Measurements from ENCODE around the gene NEO1.
A peak's percentile ranks its signal among the peaks of the same experiment; 100 is the strongest.
"Not testable (repeated sequence)": the region's sequence is repeated elsewhere in the genome, so short reads cannot be mapped to it uniquely, and the experiment has no call there.

NEO1 gene

GRCh38 chr15:73143763-73144155, 91.5 kb downstream of the NEO1 start:
- DNase-seq, result no peak

GRCh38 chr15:73146419-73146818, 94.2 kb downstream of the NEO1 start:
- no peak for DNase-seq

- DNase-seq, result no peak
Measured at GRCh38 chr15:73150831-73151230, 98.6 kb downstream of the NEO1 start.

GRCh38 chr15:73153024-73153423, 100.8 kb downstream of the NEO1 start:
- no peak for DNase-seq

GRCh38 chr15:73153447-73153846, 101.2 kb downstream of the NEO1 start:
- DNase-seq, result no peak

GRCh38 chr15:73156431-73157191, 104.3 kb downstream of the NEO1 start:
- no peak for DNase-seq

GRCh38 chr15:73161546-73161945, 109.3 kb downstream of the NEO1 start:
- DNase-seq, result no peak

GRCh38 chr15:73165435-73165834, 113.2 kb downstream of the NEO1 start:
- no peak for DNase-seq

GRCh38 chr15:73165844-73166243, 113.6 kb downstream of the NEO1 start:
- DNase-seq, result no peak

- DNase-seq, result not testable (repeated sequence)
Measured at GRCh38 chr15:73166711-73167110, 114.4 kb downstream of the NEO1 start.

GRCh38 chr15:73168487-73168886, 116.2 kb downstream of the NEO1 start:
- DNase-seq, result no peak

- no peak for DNase-seq
Measured at GRCh38 chr15:73171711-73172110, 119.4 kb downstream of the NEO1 start.

GRCh38 chr15:73172508-73172907, 120.2 kb downstream of the NEO1 start:
- DNase-seq, result no peak

- no peak for DNase-seq
Measured at GRCh38 chr15:73174171-73174570, 121.9 kb downstream of the NEO1 start.

GRCh38 chr15:73175382-73175781, 123.1 kb downstream of the NEO1 start:
- DNase-seq, result no peak

- no peak for DNase-seq
Measured at GRCh38 chr15:73176598-73176997, 124.3 kb downstream of the NEO1 start.

GRCh38 chr15:73183071-73183470, 130.8 kb downstream of the NEO1 start:
- no peak for DNase-seq

- DNase-seq, result no peak
Measured at GRCh38 chr15:73190189-73190601, 137.9 kb downstream of the NEO1 start.

- no peak for DNase-seq
Measured at GRCh38 chr15:73195166-73195565, 142.9 kb downstream of the NEO1 start.

- no peak for DNase-seq
Measured at GRCh38 chr15:73196113-73196512, 143.8 kb downstream of the NEO1 start.

- no peak for DNase-seq
Measured at GRCh38 chr15:73200339-73200738, 148.1 kb downstream of the NEO1 start.

GRCh38 chr15:73210630-73211029, 158.4 kb downstream of the NEO1 start:
- no peak for DNase-seq

GRCh38 chr15:73212424-73212823, 160.2 kb downstream of the NEO1 start:
- DNase-seq, result no peak

- not testable (repeated sequence) for DNase-seq
Measured at GRCh38 chr15:73221450-73221849, 169.2 kb downstream of the NEO1 start.

GRCh38 chr15:73225358-73226015, 173.2 kb downstream of the NEO1 start:
- peak; percentile 47 for DNase-seq
